Activated gamma-delta T cell (primary cell): Measurements from ENCODE around the gene ACKR3.

Experiments
- DNase-seq: peaks from one replicate; lab custom pipeline; 2025; lab: John Stamatoyannopoulos, UW

Gene ACKR3

DNA sequence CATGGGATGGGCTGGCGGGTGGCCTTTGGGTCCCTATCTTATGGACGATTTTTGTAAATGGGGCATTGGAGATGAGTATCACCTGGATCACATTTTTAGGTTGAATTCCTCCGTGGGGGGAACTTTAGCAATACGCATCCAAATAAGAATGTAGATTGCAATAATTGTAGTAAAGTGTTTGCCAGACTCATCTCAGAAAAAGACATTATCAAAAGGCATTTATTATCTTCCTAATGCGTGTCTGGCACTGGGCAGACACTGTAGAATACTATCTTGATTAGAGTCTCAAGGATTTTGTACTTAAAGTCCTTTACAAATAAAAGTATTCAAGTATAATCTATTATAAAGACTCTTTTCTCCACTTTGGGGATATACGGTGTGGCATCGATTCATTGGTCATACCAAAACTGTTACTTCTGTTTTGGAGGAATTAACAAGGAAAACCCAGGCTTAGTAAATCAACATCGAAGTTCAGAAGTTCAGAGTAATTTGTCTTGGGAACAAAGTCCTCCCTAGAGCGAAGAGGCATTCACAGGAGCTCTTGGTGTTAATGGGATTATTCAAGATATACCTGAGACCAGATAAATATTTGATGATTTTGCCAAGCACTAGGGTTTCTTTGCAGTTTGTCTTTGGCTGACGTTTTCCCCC is 578 bp upstream of the ACKR3 start:
- no peak for DNase-seq

DNA sequence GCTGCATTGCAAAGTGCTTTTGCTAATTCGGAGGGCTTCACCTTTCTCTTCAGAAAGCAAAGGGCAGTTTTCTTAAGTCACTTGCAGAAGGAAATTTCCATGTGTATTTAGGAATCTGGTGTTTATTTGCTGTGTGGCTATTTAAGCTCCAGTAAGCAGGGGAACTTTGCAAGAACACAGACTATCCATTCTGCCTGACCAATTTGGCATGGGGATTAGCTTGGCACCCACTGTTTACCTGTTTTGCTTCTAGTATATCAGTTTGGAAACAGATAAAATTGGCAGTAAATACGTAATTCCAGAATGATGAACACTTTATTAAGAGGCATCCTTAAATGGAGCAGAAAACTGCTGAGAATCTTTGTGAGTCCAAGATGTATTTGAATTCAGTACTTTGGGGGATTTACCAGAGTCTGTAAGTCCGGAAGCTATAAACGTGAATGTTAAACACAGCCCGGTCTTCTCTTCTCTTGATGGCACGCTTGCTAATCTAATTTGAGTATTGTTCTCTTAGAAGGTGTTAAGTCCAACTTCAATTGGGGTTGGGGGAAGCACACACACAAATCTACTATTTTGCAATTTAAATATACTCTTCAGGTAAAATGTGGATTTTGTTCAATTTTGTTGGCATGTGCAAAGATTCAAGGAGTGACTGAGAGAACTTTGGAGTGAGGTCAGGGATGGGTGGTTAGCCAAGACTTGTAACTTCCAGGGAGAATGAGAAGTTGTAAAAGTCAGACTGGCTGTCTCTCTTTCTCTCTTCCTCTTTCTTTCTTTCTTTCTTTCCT is 650 bp downstream of the ACKR3 start:
- DNase-seq, result no peak

DNA sequence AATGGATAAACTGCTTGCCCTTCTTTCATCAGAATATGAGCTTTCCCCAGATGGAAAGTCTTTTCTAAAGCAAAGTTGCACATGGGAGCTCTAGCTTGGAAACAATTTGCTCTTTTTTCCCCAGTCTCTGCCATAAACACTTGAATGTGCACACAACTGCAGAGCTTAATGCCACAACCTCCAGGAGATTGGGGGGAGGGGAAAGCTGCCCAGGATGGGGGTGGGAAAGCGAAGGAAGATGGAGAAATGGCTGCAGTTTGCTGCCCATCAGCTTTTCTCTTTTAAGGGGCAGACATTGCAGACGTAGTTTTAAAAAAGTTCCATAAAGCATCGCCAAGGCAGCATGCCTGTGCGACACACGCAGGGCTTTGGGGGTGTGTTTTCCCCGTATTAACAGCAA is 1.5 kb downstream of the ACKR3 start:
- no peak for DNase-seq

DNA sequence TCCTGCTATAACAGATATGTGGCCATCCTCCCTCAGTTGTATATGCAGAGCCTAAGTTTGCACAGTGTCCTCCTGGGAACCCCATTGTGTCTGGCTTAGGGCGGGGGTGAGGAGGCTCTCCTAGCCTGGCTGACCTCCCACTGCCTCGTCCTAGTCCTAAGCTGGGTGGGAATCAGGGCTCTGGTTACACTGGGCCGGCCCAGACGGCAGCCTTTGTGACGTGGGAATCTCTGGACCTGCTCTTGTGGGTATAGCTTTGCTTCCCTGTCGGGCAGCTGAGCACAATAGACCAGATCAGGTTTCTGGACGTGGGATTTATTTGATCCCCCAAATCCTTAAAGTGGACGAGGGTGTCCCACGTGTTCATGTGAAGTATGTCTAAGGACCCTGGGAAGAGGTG is 2.9 kb downstream of the ACKR3 start:
- DNase-seq, result no peak

DNA sequence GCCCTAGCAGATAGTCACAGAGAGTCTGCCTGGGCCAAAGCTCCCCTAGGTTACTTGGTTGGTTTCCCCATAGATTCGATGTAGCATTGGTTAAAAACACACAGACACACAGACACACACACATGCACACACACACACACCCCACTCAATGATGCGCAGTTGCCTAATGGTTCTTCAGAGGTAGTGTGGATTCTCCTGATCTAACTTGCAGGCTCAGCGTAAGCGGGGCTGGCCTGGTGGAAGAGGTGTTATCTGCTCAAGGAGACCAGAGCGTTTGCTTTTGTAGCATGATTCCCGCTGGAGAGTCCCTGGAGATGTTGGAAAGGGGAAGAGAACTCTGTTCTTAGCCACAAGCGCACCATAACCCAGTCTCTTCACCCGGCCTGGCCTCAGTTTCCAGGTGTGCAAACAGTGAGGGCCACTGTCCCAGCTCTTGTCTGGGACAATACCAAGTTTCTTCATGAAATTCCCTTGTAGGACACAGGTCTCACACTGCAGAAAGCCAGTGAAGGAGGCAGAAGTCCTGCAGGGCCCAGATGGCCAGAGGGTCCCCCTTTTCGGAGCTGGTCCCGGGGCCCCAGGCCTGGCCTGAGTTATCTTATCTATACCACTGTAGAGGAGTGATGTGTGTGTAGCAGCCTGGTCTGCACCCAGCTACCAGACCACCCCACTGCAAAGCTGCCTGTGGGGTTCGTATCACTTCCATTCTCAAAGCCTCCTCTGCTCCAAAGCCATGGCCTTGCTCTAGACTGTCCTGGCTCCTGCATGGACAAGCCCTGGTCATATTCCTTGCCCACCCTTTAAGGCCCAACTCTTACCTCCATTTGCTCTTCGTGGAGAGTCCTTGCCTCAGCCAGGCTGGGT is 3.7 kb downstream of the ACKR3 start:
- DNase-seq, result no peak

DNA sequence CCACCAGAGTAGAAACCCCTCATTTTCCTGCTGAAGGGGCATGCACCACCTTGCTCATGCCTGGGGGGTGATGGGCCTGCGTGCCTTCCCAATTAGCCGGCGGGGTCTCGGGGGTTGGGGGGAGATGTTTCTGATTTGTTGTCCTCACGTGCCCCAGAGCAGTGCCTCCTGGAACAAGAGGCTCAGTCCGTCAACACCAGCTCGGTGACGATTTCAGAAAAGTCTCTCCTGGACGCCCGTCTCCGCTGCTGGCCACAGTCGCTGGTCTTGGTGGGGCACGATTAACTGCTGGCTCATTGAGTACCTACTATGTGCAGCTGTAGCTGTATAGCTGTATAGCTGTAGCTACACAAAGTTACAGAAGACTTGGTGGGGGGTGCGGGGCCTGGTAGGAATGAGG is 4.4 kb downstream of the ACKR3 start:
- no peak for DNase-seq

DNA sequence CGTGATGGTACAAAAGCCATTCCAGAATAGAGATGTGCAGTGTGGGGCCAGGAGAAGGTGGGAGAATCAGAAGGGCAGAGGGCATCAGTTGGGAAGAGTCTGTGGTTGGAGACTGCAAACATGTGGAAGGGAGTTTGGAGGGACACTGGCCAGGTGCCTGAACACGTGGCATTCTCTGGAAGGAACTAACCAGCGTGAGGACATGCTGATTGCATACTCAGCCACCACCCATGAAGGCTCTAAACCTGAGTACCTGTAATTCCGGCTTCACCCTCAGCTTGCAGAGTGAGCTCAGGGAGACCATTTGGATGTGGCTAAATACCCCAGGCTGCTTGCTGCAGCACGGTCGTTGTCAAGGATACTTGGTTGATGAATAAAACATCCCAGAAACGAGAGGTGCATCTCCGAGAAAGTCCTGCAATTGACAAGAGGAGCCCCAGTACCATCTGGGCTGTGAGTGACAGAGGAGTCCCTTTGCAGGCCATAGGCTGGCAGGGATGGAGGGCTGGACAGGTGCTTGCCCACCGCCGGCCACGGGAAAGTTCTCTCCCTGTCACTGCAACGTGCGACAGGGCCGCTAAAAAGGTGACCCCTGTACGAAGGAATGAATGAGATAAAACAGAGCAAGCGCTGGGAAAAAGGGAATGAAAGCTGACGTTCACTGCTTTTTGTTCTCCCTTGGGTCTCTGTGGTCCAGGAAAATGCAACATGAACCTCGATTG is 5.0 kb downstream of the ACKR3 start:
- no peak for DNase-seq

DNA sequence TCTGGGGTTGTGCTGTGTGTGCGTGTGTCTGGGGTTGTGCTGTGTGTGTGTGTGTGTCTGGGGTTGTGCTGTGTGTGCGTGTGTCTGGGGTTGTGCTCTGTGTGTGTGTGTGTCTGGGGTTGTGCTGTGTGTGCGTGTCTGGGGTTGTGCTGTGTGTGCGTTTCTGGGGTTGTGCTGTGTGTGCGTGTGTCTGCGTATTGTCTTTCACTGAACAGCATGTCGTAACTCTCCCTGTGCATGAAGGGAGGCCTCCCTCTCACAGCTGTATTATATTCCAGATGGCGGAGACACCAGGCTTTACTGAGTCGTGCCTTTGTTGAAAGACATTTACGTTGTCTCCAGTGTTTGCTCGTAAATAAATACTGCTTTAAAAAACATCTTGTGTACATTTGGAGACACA is 5.9 kb downstream of the ACKR3 start:
- no peak for DNase-seq

DNA sequence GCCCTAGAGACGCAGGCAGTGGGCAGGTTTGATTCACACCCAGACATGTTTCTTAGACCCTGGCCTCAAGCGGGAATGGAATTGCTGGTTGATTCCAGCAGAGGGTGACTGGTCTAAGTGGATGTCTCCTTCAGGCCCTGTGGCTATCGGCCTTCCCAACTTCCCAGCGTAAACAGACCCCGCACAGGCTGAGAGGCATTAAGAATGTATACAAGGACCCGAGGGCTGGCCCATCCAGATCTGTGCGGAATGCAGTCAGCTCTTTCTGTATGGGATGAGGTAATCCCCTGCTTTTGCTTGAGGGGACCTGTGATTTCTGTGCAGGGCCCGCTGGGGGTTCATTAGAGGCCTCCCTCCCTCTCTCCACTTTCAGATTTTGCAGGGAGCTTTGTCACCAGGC is 6.5 kb downstream of the ACKR3 start:
- no peak for DNase-seq

DNA sequence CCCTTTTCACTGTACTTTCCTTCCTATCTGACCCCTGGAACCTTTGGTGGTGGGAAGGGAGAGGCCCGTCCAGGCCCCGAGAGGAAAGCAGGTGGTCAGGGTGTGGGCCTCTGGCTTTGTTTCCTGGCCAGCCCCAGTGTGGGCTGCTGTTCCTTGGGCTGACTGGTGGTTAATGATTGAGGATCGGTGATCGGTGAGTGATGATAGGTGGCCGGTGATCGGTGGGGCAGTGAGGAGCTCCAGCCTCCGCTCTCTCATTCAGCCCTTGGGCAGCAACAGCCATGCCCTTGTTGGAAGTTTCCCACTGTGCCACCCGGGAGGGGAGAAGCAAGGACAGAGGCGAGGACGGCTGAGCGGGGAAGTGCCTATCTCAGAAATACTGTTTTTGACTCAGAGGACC is 7.3 kb downstream of the ACKR3 start:
- no peak for DNase-seq

DNA sequence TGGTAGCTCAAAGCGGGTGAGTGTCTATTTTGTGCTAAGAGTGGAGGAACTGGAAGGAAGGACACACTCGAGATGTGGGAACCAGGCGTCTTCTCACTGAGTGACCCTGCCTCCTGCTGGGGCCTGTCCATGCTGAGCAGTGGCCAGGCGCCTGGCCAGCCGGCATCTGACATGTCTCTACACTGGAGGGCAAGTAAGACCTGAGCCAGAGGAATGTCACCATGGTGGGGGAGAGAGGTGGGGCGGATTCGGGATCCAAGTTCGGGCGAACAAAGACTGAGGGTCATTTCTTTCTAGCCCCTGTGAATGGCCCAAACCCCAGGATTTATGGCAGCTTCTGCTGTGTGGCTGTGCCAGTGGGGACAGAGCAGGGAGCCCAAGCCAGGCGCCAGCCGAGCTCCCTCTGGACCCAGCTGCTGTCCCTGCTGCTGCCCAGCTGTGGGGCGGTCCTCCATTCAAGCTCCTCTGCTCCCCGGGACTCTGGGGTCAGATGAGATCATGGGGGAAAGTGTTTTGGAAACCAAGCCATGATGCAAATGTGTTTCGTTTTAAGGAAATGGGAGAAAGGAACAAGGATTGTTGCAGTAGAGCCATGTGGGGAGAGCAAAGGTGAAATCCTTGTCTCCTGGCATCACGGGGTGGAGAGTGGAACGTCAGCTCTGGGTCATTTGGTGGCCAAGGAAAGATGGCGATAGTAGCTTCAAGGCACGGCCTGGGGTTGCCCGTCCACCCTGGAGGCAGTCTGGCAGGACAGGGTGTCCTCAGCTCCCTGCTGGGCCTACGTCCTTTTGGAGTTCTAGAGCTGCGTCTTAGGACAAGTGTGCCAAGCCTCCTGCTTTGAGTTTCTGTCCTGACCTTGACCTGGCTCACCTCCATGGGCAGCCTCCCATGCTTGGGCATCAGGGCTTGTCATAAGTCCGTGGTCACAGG is 8.1 kb downstream of the ACKR3 start:
- no peak for DNase-seq

DNA sequence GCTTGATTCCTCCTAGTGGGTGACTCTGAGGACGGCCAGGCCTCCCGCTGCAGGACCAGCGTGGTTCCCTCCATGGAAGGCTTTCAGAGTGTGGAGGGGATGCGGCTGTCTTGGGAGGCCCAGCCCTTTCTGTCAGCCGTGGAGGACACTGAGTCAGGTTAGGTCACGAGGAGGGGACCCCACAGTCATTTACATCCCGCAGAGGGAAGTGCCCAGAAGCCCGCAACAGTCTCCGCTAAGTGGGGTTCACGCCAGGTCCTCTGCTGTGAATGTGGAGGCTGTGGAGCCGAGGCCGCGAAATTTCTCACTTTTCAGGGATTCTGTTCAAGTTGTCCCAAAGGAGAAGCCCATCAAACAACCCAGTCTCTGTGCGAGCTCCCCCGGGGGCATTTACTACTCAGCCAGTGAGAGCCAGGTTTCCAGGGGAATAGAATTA is 8.8 kb downstream of the ACKR3 start:
- DNase-seq, result no peak

DNA sequence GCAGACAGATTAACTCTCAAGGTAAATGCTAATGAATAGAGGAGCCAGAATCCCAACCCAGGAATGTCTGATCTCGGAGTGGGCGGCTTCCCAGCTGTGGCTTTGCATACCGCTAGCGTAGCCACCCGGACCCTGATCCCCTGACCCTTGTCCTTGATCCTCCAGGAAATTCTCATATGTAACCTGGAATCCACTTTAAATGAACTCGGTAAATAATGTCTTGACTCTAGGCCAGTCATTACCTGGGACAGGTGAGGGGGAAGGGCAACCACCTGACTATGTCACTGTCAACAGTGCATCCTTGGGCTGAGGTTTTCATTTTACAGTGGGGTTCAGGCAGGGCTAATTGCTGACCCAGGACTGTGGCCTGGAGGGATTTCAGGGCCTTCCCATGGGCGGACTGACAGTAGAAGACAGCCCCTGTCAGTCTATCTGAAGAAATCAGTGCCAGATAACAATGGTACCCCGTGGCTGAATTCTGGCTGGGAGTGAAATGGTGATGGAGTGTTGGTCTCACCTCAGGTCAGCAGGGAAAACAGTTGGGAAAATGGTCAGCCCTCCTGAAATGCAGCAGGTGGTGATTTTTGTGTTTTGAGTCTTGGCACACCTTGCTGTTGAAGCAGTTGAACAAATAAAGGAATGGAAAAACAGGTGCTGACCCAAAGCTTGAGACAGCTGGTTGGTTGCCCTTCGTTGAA is 9.6 kb downstream of the ACKR3 start:
- DNase-seq, result no peak

DNA sequence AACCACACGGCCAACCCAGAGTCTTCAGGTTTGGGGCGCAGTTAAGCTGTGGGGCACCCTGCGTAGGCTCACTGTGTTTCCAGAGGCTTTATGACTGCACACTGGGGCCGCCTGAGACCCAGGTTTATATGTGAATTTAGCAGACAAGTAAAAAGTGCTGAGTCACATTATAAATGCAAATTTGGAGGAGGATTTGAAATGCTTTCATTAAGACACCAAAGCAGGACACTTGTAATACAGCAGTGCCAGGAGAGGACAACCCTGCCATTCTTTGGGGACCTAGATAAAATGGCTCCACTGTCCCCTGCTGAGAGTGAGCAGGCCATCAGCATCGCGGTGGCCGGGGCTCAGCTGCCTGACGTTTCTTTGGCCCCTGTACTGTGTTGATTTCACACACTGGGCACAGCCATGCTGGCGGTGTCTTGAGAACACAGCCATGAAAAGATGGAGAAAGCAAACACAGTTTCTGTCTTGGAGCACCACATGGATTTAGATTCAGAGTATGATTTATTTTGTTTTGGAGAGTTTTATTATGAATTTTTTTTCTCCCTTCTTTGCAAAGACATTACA is 10.2 kb downstream of the ACKR3 start:
- no peak for DNase-seq

DNA sequence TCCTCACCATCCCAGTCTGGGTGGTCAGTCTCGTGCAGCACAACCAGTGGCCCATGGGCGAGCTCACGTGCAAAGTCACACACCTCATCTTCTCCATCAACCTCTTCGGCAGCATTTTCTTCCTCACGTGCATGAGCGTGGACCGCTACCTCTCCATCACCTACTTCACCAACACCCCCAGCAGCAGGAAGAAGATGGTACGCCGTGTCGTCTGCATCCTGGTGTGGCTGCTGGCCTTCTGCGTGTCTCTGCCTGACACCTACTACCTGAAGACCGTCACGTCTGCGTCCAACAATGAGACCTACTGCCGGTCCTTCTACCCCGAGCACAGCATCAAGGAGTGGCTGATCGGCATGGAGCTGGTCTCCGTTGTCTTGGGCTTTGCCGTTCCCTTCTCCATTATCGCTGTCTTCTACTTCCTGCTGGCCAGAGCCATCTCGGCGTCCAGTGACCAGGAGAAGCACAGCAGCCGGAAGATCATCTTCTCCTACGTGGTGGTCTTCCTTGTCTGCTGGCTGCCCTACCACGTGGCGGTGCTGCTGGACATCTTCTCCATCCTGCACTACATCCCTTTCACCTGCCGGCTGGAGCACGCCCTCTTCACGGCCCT is 11.2 kb downstream of the ACKR3 start:
- DNase-seq, result no peak

DNA sequence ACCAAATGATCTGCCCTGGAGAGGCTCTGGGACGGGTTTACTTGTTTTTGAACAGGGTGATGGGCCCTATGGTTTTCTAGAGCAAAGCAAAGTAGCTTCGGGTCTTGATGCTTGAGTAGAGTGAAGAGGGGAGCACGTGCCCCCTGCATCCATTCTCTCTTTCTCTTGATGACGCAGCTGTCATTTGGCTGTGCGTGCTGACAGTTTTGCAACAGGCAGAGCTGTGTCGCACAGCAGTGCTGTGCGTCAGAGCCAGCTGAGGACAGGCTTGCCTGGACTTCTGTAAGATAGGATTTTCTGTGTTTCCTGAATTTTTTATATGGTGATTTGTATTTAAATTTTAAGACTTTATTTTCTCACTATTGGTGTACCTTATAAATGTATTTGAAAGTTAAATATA is 11.9 kb downstream of the ACKR3 start:
- DNase-seq, result no peak

DNA sequence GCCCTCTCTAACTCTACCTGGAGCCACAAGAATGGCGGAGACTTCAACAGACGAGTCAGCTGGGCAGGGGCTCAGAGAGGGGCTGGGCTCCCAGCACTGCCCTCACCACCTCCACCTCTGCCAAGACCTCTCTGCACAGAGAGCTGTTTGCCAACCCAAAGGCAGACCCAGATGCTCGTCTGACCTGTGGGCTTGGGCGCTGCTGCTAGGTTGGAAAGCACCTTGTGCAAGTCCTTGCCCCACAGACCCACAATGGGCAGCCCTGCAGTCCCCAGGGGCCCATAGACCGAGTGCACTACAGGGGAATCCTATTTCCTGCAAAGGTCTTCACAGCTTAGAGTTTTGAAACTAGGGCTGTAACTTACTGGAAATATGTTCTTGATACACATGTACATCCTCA is 13.3 kb downstream of the ACKR3 start:
- no peak for DNase-seq

DNA sequence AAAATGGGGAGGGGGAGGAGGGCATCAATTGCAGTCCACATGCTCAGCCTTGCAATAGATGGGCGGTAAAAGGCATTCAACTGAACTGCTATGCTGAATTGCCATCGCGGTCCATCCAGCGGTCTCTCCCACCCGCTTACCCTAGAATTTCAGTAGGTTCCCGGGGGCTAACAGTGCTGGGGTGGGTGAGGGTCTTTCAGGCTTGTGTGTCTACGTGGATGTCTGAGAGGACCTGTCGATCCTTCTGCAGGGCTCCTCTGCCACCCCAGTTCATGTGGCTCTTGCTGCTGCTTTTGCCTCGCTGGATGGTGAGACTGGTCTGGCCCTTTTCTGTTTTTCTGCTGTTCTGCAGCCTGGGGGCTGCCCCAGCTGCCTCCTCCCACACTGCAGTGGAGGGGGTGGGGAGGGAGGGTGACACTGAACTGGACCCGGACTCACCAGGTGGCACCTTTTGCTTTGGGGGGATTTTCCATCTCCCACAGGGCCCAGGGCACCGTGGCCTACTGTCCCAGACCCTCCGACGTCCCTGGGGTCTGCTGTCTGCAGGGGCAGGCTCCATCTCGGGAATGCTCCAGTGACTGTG is 14.1 kb downstream of the ACKR3 start:
- DNase-seq, result no peak
